Activated naive CD8-positive, alpha-beta T cell treated with anti-CD3 and anti-CD28 coated beads, Interleukin-2, amount 10 ng/mL, durations not matched to agents 7 days and 5 days (primary cell): Measurements from ENCODE around the gene ACKR3. TPM values are rescaled to one million over a fixed set of nuclear protein-coding genes. Genes with fewer than 3 reads are reported as not detected.

ENCODE experiments used
- ATAC-seq: fragments of 150-1000 bp; cut with Tn5 transposase; one replicate; pipeline ENCODE4 v1.10.0; 2021; ENCODE audit warnings: low read depth, moderate library complexity
- POLR2A ChIA-PET: fragments of 350-600 bp; sonication (Branson Sonifier 250); formaldehyde crosslinking; loops from one replicate; lab custom pipeline; 2021; ENCODE audit warnings: antibody characterized with exemption; lab: Charles Lee
- DNase-seq: peaks from one replicate; pipeline ENCODE4 v3.0.0; 2021
- H3K27ac Mint-ChIP-seq: one replicate; pipeline ENCODE4 v1.8.0; 2022; ENCODE audit warnings: mild to moderate bottlenecking, mixed read lengths
- H3K27me3 Mint-ChIP-seq: one replicate; pipeline ENCODE4 v1.8.0; 2022; ENCODE audit warnings: mild to moderate bottlenecking, moderate library complexity, mixed read lengths
- H3K36me3 Mint-ChIP-seq: one replicate; pipeline ENCODE4 v1.8.0; 2021; ENCODE audit warnings: mild to moderate bottlenecking, mixed read lengths
- H3K4me1 Mint-ChIP-seq: one replicate; pipeline ENCODE4 v1.8.0; 2021; ENCODE audit warnings: mixed read lengths
- H3K4me3 Mint-ChIP-seq: one replicate; pipeline ENCODE4 v1.8.0; 2022; ENCODE audit warnings: mild to moderate bottlenecking, moderate library complexity, mixed read lengths
- H3K9me3 Mint-ChIP-seq: one replicate; pipeline ENCODE4 v1.8.0; 2021; ENCODE audit warnings: mixed read lengths
- total RNA-seq, 2 experiments: library from RNA; stranded (reverse); gene quantifications; one replicate each; pipeline ENCODE4 v1.2.3, GENCODE V29; 2021

The ACKR3 gene
- total RNA-seq, 2 experiments from 2014 or later, result 4.4 to 4.5 TPM

DNA sequence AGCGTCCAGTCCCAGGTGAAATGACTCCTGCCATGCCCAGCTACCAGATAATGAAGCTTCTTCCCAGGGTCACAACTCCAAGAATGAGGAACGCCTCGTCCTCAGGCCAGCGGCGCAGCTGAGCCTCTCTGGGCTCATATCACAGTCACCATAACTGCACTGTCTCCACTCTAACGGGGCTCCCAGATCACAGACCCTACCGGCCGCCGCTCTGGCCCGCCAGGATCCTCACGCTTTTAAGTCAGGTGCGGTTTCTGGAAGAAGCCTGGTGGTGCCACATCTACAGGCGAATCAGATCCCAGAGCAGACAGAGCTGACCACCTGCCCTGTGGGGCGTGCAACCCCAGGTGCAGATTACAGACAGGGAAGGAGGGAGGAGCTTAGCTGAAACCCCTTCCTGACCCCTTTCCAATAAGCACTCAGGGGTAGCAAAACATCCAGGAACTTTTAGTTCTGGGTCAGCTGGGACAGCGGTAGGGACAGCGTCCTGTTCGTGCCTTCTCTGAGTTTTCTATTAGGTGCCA lies 3.7 kb upstream of the ACKR3 start:
- Mint-ChIP-seq H3K36me3 (peaks cover 23% of the 10 kb centered on the region), H3K4me1 (peaks cover 24% of the 10 kb centered on the region), H3K27me3 (no peaks in the 10 kb centered on the region), H3K9me3 (peaks cover 1% of the 10 kb centered on the region), H3K27ac (no peak overlapping the region), H3K4me3 (no peak overlapping the region)
- POLR2A ChIA-PET, result no interaction called here
- ATAC-seq (no peak), DNase-seq (no peak)

DNA sequence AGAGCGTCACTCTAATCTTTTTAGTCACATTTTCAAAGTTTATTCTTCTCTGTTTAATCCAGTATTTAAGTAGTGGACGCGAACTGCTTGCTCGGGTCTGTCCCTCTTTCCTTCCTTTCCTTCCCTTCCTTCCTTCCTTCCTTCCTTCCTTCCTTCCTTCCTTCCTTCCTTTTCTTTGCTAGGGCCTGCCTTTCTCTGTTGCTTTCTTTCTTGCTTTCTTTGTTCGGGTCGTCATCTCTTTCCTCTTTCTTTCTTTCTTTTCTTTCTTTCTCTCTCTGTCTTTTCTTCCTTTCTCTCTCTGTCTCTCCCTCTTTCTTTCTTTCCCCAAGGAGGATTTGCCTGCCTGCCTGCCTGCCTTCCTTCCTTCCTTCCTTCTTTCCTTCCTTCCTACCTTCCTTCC lies 3.0 kb upstream of the ACKR3 start:
- no peak overlapping the region for H3K4me3 Mint-ChIP-seq
- peaks cover 18% of the 10 kb centered on the region for H3K36me3 Mint-ChIP-seq
- H3K9me3 Mint-ChIP-seq, result peaks cover 1% of the 10 kb centered on the region
- ATAC-seq, result no peak
- POLR2A ChIA-PET, result no interaction called here
- peak overlapping the region; percentile 15 for H3K27ac Mint-ChIP-seq
- no peaks in the 10 kb centered on the region for H3K27me3 Mint-ChIP-seq
- DNase-seq, result no peak
- H3K4me1 Mint-ChIP-seq, result peaks cover 24% of the 10 kb centered on the region

DNA sequence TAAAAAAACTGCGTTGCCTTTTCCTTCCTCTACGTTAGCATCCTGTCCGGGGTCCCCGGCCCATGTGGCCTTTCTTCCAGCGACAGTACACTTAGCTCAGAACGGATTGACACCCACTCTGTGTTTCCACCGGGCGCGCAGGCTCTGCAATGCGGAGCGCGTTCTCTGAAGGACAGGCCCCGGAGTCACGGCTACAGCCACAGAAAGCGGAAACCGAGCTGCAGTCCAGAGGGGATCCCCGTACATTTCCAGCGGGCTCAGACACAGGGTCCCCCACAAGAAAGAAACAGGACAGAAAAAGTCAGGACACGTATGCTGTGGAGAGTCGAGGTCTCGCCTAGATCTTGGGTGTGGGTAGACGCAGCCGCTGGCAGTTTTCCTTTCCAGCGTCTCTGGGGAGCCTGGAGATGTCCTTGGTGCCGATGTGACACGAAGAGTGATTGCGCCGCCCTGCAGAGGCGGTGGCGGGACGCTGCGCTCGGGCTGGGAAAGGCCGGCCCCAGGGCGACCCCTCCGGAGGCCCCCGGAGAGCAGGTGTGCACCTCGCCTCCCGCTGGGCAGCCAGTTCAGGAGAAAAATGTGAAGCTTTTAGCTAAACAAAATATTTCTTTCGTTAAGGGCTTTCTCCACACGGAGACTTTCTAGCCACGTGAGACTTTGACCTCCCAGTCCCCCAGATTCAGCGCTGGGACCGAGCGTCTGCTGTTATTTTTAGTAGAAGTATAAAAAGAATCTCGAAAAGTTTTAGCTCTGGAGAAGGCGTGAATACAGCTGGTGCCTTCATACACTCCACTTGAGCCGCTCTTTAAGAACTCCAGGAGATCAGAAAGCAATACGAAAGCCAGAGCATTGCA lies 1.3 kb upstream of the ACKR3 start:
- peak; percentile 67 for DNase-seq
- no peaks in the 10 kb centered on the region for H3K27me3 Mint-ChIP-seq
- POLR2A ChIA-PET, result interaction anchor here (1.0 to 2.8 kb wide), 7 partner anchors 14 to 517 kb away, joined by 4 to 34 read pairs (median 6); partner anchors contain the start of gene COPS8
- H3K9me3 Mint-ChIP-seq, result no peaks in the 10 kb centered on the region
- H3K4me1 Mint-ChIP-seq, result peaks cover 24% of the 10 kb centered on the region
- H3K36me3 Mint-ChIP-seq, result peaks cover 2% of the 10 kb centered on the region
- H3K4me3 Mint-ChIP-seq, result peak overlapping the region; percentile 82
- peak overlapping the region; percentile 76 for H3K27ac Mint-ChIP-seq
- ATAC-seq, result peak; percentile 38

DNA sequence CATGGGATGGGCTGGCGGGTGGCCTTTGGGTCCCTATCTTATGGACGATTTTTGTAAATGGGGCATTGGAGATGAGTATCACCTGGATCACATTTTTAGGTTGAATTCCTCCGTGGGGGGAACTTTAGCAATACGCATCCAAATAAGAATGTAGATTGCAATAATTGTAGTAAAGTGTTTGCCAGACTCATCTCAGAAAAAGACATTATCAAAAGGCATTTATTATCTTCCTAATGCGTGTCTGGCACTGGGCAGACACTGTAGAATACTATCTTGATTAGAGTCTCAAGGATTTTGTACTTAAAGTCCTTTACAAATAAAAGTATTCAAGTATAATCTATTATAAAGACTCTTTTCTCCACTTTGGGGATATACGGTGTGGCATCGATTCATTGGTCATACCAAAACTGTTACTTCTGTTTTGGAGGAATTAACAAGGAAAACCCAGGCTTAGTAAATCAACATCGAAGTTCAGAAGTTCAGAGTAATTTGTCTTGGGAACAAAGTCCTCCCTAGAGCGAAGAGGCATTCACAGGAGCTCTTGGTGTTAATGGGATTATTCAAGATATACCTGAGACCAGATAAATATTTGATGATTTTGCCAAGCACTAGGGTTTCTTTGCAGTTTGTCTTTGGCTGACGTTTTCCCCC lies 578 bp upstream of the ACKR3 start:
- Mint-ChIP-seq H3K27me3 (no peaks in the 10 kb centered on the region), H3K27ac (no peak overlapping the region), H3K4me1 (peaks cover 24% of the 10 kb centered on the region), H3K9me3 (no peaks in the 10 kb centered on the region), H3K4me3 (peak overlapping the region; percentile 82), H3K36me3 (peaks cover 3% of the 10 kb centered on the region)
- no peak for ATAC-seq
- DNase-seq, result no peak
- POLR2A ChIA-PET, result interaction anchor here (0.9 to 2.8 kb wide), 9 partner anchors 14 to 517 kb away, joined by 3 to 34 read pairs (median 6); partner anchors contain the start of gene COPS8

DNA sequence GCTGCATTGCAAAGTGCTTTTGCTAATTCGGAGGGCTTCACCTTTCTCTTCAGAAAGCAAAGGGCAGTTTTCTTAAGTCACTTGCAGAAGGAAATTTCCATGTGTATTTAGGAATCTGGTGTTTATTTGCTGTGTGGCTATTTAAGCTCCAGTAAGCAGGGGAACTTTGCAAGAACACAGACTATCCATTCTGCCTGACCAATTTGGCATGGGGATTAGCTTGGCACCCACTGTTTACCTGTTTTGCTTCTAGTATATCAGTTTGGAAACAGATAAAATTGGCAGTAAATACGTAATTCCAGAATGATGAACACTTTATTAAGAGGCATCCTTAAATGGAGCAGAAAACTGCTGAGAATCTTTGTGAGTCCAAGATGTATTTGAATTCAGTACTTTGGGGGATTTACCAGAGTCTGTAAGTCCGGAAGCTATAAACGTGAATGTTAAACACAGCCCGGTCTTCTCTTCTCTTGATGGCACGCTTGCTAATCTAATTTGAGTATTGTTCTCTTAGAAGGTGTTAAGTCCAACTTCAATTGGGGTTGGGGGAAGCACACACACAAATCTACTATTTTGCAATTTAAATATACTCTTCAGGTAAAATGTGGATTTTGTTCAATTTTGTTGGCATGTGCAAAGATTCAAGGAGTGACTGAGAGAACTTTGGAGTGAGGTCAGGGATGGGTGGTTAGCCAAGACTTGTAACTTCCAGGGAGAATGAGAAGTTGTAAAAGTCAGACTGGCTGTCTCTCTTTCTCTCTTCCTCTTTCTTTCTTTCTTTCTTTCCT lies 650 bp downstream of the ACKR3 start:
- DNase-seq (no peak), ATAC-seq (no peak)
- no peak overlapping the region for H3K27ac Mint-ChIP-seq
- peaks cover 3% of the 10 kb centered on the region for H3K36me3 Mint-ChIP-seq
- peak overlapping the region; percentile 63 for H3K4me3 Mint-ChIP-seq
- peaks cover 24% of the 10 kb centered on the region for H3K4me1 Mint-ChIP-seq
- no peaks in the 10 kb centered on the region for H3K9me3 Mint-ChIP-seq
- POLR2A ChIA-PET, result interaction anchor here (0.6 to 2.8 kb wide), 9 partner anchors 10 to 63 kb away, joined by 3 to 34 read pairs (median 3); a partner anchor contains a TSS
- no peaks in the 10 kb centered on the region for H3K27me3 Mint-ChIP-seq

DNA sequence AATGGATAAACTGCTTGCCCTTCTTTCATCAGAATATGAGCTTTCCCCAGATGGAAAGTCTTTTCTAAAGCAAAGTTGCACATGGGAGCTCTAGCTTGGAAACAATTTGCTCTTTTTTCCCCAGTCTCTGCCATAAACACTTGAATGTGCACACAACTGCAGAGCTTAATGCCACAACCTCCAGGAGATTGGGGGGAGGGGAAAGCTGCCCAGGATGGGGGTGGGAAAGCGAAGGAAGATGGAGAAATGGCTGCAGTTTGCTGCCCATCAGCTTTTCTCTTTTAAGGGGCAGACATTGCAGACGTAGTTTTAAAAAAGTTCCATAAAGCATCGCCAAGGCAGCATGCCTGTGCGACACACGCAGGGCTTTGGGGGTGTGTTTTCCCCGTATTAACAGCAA lies 1.5 kb downstream of the ACKR3 start:
- POLR2A ChIA-PET, result interaction anchor here (1.0 to 1.9 kb wide), 2 partner anchors 58 to 64 kb away, joined by 3 to 6 read pairs; a partner anchor contains a TSS
- H3K27ac Mint-ChIP-seq, result no peak overlapping the region
- no peak for DNase-seq

DNA sequence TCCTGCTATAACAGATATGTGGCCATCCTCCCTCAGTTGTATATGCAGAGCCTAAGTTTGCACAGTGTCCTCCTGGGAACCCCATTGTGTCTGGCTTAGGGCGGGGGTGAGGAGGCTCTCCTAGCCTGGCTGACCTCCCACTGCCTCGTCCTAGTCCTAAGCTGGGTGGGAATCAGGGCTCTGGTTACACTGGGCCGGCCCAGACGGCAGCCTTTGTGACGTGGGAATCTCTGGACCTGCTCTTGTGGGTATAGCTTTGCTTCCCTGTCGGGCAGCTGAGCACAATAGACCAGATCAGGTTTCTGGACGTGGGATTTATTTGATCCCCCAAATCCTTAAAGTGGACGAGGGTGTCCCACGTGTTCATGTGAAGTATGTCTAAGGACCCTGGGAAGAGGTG lies 2.9 kb downstream of the ACKR3 start:
- POLR2A ChIA-PET, result no interaction called here
- ATAC-seq, result no peak

More for the DNA sequence above, 1.5 kb downstream of the ACKR3 start:
- no peak overlapping the region for H3K4me3 Mint-ChIP-seq
- no peaks in the 10 kb centered on the region for H3K27me3 Mint-ChIP-seq
- H3K9me3 Mint-ChIP-seq, result no peaks in the 10 kb centered on the region
- ATAC-seq, result no peak
- peaks cover 3% of the 10 kb centered on the region for H3K36me3 Mint-ChIP-seq
- H3K4me1 Mint-ChIP-seq, result peaks cover 24% of the 10 kb centered on the region

DNA sequence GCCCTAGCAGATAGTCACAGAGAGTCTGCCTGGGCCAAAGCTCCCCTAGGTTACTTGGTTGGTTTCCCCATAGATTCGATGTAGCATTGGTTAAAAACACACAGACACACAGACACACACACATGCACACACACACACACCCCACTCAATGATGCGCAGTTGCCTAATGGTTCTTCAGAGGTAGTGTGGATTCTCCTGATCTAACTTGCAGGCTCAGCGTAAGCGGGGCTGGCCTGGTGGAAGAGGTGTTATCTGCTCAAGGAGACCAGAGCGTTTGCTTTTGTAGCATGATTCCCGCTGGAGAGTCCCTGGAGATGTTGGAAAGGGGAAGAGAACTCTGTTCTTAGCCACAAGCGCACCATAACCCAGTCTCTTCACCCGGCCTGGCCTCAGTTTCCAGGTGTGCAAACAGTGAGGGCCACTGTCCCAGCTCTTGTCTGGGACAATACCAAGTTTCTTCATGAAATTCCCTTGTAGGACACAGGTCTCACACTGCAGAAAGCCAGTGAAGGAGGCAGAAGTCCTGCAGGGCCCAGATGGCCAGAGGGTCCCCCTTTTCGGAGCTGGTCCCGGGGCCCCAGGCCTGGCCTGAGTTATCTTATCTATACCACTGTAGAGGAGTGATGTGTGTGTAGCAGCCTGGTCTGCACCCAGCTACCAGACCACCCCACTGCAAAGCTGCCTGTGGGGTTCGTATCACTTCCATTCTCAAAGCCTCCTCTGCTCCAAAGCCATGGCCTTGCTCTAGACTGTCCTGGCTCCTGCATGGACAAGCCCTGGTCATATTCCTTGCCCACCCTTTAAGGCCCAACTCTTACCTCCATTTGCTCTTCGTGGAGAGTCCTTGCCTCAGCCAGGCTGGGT lies 3.7 kb downstream of the ACKR3 start:
- Mint-ChIP-seq H3K9me3 (no peaks in the 10 kb centered on the region), H3K36me3 (peaks cover 1% of the 10 kb centered on the region), H3K4me1 (peaks cover 12% of the 10 kb centered on the region), H3K27ac (no peak overlapping the region), H3K27me3 (no peaks in the 10 kb centered on the region), H3K4me3 (no peak overlapping the region)
- ATAC-seq (no peak), DNase-seq (no peak)
- POLR2A ChIA-PET, result no interaction called here

More for the DNA sequence above, 2.9 kb downstream of the ACKR3 start:
- Mint-ChIP-seq H3K4me3 (no peak overlapping the region), H3K9me3 (no peaks in the 10 kb centered on the region), H3K4me1 (peaks cover 16% of the 10 kb centered on the region), H3K36me3 (peaks cover 1% of the 10 kb centered on the region), H3K27me3 (no peaks in the 10 kb centered on the region), H3K27ac (no peak overlapping the region)
- DNase-seq, result no peak

DNA sequence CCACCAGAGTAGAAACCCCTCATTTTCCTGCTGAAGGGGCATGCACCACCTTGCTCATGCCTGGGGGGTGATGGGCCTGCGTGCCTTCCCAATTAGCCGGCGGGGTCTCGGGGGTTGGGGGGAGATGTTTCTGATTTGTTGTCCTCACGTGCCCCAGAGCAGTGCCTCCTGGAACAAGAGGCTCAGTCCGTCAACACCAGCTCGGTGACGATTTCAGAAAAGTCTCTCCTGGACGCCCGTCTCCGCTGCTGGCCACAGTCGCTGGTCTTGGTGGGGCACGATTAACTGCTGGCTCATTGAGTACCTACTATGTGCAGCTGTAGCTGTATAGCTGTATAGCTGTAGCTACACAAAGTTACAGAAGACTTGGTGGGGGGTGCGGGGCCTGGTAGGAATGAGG lies 4.4 kb downstream of the ACKR3 start:
- ATAC-seq, result no peak
- H3K36me3 Mint-ChIP-seq, result peaks cover 1% of the 10 kb centered on the region
- POLR2A ChIA-PET, result no interaction called here
- no peaks in the 10 kb centered on the region for H3K9me3 Mint-ChIP-seq
- H3K27me3 Mint-ChIP-seq, result no peaks in the 10 kb centered on the region
- H3K27ac Mint-ChIP-seq, result no peak overlapping the region
- no peak for DNase-seq
- H3K4me1 Mint-ChIP-seq, result peaks cover 7% of the 10 kb centered on the region
- H3K4me3 Mint-ChIP-seq, result no peak overlapping the region

DNA sequence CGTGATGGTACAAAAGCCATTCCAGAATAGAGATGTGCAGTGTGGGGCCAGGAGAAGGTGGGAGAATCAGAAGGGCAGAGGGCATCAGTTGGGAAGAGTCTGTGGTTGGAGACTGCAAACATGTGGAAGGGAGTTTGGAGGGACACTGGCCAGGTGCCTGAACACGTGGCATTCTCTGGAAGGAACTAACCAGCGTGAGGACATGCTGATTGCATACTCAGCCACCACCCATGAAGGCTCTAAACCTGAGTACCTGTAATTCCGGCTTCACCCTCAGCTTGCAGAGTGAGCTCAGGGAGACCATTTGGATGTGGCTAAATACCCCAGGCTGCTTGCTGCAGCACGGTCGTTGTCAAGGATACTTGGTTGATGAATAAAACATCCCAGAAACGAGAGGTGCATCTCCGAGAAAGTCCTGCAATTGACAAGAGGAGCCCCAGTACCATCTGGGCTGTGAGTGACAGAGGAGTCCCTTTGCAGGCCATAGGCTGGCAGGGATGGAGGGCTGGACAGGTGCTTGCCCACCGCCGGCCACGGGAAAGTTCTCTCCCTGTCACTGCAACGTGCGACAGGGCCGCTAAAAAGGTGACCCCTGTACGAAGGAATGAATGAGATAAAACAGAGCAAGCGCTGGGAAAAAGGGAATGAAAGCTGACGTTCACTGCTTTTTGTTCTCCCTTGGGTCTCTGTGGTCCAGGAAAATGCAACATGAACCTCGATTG lies 5.0 kb downstream of the ACKR3 start:
- no peaks in the 10 kb centered on the region for H3K27me3 Mint-ChIP-seq
- peaks cover 1% of the 10 kb centered on the region for H3K36me3 Mint-ChIP-seq
- DNase-seq (no peak), ATAC-seq (no peak)
- H3K27ac Mint-ChIP-seq, result no peak overlapping the region
- POLR2A ChIA-PET, result no interaction called here
- peaks cover 2% of the 10 kb centered on the region for H3K4me1 Mint-ChIP-seq
- no peaks in the 10 kb centered on the region for H3K9me3 Mint-ChIP-seq
- no peak overlapping the region for H3K4me3 Mint-ChIP-seq

DNA sequence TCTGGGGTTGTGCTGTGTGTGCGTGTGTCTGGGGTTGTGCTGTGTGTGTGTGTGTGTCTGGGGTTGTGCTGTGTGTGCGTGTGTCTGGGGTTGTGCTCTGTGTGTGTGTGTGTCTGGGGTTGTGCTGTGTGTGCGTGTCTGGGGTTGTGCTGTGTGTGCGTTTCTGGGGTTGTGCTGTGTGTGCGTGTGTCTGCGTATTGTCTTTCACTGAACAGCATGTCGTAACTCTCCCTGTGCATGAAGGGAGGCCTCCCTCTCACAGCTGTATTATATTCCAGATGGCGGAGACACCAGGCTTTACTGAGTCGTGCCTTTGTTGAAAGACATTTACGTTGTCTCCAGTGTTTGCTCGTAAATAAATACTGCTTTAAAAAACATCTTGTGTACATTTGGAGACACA lies 5.9 kb downstream of the ACKR3 start:
- H3K27ac Mint-ChIP-seq, result no peak overlapping the region
- H3K36me3 Mint-ChIP-seq, result peaks cover 1% of the 10 kb centered on the region
- DNase-seq (no peak), ATAC-seq (no peak)
- no peaks in the 10 kb centered on the region for H3K9me3 Mint-ChIP-seq
- no peaks in the 10 kb centered on the region for H3K27me3 Mint-ChIP-seq
- H3K4me1 Mint-ChIP-seq, result no peaks in the 10 kb centered on the region
- H3K4me3 Mint-ChIP-seq, result no peak overlapping the region
- POLR2A ChIA-PET, result no interaction called here

DNA sequence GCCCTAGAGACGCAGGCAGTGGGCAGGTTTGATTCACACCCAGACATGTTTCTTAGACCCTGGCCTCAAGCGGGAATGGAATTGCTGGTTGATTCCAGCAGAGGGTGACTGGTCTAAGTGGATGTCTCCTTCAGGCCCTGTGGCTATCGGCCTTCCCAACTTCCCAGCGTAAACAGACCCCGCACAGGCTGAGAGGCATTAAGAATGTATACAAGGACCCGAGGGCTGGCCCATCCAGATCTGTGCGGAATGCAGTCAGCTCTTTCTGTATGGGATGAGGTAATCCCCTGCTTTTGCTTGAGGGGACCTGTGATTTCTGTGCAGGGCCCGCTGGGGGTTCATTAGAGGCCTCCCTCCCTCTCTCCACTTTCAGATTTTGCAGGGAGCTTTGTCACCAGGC lies 6.5 kb downstream of the ACKR3 start:
- Mint-ChIP-seq H3K36me3 (peaks cover 4% of the 10 kb centered on the region), H3K27me3 (no peaks in the 10 kb centered on the region), H3K27ac (no peak overlapping the region), H3K9me3 (no peaks in the 10 kb centered on the region), H3K4me3 (no peak overlapping the region), H3K4me1 (no peaks in the 10 kb centered on the region)
- POLR2A ChIA-PET, result no interaction called here
- ATAC-seq, result no peak
- DNase-seq, result no peak
